ENCODE measurements around the gene PPP1R16B.

GRCh38 chr20:38962044-38962927 is 156.8 kb downstream of the PPP1R16B start, which contains the start of gene DHX35:
- no peak for TF ChIP-seq EZH2phosphoT487 (IDR thresholded peaks at IDR 0.05; ENCODE audit: borderline replicate concordance, low read length)
- peak; percentile 56 for TF ChIP-seq CTCF (IDR thresholded peaks at IDR 0.05; ENCODE audit: low read depth, low read length, poor library complexity, severe bottlenecking)
